Measurements from ENCODE around the gene TBX19. TPM values are rescaled to one million over a fixed set of nuclear protein-coding genes. Genes with fewer than 3 reads are reported as not detected.

The TBX19 gene
- total and polyA plus RNA-seq, 12 donors: 0.35 to 2.2 (median 1.1) TPM; not detected in 1

- WGBS, 4 donors: 79 to 91% (median 84%) methylated on average over 1 of the region's 1 CpG
- Histone ChIP-seq H3K36me3 (replicated peaks in 1 of 2) (no peaks in the 10 kb centered on the region), H3K27ac (no peak overlapping the region), H3K4me1 (replicated peaks in 1 of 2) (peaks cover 3 to 11% of the 10 kb centered on the region in 2 donors), H3K27me3 (no peaks in the 10 kb centered on the region), H3K4me3 (no peak overlapping the region), H3K9me3 (replicated peaks in 1 of 3) (no peaks in the 10 kb centered on the region)
- TF ChIP-seq POLR2A (IDR thresholded peaks at IDR 0.05) (no peak), CTCF (IDR thresholded peaks at IDR 0.05) (no peak)
- no peak for DNase-seq
- intact Hi-C loops (cut with DNase I): no loop called here
Measured at GRCh38 chr1:168335500-168335899, 54.8 kb downstream of the TBX19 start.

GRCh38 chr1:168338589-168339503, 58.2 kb downstream of the TBX19 start:
- Histone ChIP-seq H3K27me3 (no peaks in the 10 kb centered on the region), H3K27ac (no peak overlapping the region), H3K36me3 (replicated peaks in 1 of 2) (no peaks in the 10 kb centered on the region), H3K9me3 (replicated peaks in 1 of 3) (no peaks in the 10 kb centered on the region), H3K4me3 (no peak overlapping the region), H3K4me1 (replicated peaks in 1 of 2) (peaks cover 5 to 12% of the 10 kb centered on the region in 2 donors)
- TF ChIP-seq POLR2A (IDR thresholded peaks at IDR 0.05) (no peak), CTCF (IDR thresholded peaks at IDR 0.05) (no peak)
- intact Hi-C loops (cut with DNase I): no loop called here
- WGBS, 4 donors: 88 to 91% (median 90%) methylated on average over 13 of the region's 13 CpGs
- DNase-seq: no peak

DNA sequence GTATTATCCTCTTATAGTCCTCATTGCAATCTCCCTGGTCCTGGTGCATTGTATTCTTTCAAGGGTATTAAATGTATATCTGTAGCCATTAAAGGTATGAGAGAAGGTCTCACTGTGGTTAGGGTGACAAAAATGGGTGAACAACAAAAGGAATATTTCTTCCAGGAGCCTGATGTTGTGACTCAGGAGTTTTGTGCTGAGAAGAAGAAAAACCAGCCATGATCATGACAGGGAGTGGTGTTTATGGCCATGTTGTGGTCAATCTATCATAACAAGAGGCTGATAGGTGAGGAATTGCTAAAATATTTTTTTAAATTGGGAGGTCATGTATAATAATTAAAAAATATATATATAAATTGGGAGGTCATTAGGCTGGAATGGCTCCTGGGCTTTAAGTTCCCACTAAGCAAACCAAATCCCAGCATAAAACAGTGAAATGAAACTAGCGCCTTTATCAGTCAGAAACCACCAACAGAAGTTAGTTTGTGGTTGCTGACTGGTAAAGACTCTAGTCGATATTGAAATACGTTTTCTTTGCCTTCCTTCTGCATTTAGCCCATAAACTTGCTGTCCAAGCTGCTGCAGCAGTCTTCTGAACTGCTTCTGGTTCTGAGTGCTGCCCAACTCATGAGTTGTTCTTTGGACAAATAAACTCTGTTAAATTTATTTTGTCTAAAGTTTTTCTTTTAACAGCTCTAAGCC, 60.3 kb downstream of the TBX19 start:
- Histone ChIP-seq H3K9me3 (replicated peaks in 1 of 3) (no peaks in the 10 kb centered on the region), H3K27ac (no peak overlapping the region), H3K4me3 (no peak overlapping the region), H3K36me3 (replicated peaks in 1 of 2) (no peaks in the 10 kb centered on the region), H3K27me3 (no peaks in the 10 kb centered on the region), H3K4me1 (replicated peaks in 1 of 2) (peaks cover 5 to 9% of the 10 kb centered on the region in 2 donors)
- WGBS, 4 donors: 56 to 75% (median 66%) methylated on average over 3 of the region's 3 CpGs
- intact Hi-C loops (cut with DNase I): loop anchor here in 1 of 2 donors (10.0 kb wide), 1 partner anchor 224 kb away; no protein-coding TSS in a partner anchor
- TF ChIP-seq POLR2A (IDR thresholded peaks at IDR 0.05) (no peak), CTCF (IDR thresholded peaks at IDR 0.05) (no peak)
- DNase-seq: no peak

DNA sequence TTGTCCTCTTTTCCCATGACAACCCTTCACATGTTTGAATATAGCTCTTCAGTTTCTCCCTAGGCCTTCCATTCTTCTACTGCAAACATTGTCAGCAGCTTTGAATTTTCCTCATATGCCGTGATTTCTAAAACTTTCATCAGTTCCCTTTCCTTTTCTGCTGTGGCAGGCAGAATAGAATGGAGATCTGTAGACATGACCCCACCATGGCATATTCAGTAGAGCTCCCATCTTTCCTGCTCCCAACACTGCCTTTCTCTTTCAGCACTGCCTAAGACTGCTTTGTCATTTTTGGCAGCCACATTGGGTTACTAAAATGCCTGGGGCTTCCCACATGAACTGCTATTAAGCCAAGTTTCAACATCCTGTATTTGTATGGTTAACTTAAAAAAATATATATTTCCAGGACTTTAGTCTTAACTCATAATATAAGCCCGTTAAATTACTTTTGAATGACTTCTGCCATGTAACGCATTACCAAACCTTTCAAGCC, 60.9 kb downstream of the TBX19 start:
- WGBS, 4 donors: 74 to 88% (median 82%) methylated on average over 3 of the region's 3 CpGs
- Histone ChIP-seq H3K9me3 (replicated peaks in 1 of 3) (no peaks in the 10 kb centered on the region), H3K36me3 (replicated peaks in 1 of 2) (no peaks in the 10 kb centered on the region), H3K27me3 (no peaks in the 10 kb centered on the region), H3K4me1 (replicated peaks in 1 of 2) (peaks cover 5 to 9% of the 10 kb centered on the region in 2 donors), H3K27ac (no peak overlapping the region), H3K4me3 (no peak overlapping the region)
- DNase-seq: no peak
- intact Hi-C loops (cut with DNase I): loop anchor here in 1 of 2 donors (10.0 kb wide), 1 partner anchor 223 kb away; no protein-coding TSS in a partner anchor
- no peak for TF ChIP-seq POLR2A (IDR thresholded peaks at IDR 0.05)
- TF ChIP-seq CTCF (IDR thresholded peaks at IDR 0.05): no peak

Data from adrenal gland (tissue), 12 donors.